Left lobe of liver (tissue), 2 donors: ENCODE results near the gene SRP72. TPM values are rescaled to one million over a fixed set of nuclear protein-coding genes. Genes with fewer than 3 reads are reported as not detected.
"Not testable (repeated sequence)": the region's sequence is repeated elsewhere in the genome, so short reads cannot be mapped to it uniquely, and the experiment has no call there.

Experiments used
- ATAC-seq: fragments of 200-7000 bp; cut with Tn5 transposase; one replicate; pipeline ENCODE4 v1.9.1; 2020; ENCODE audit warnings: mild to moderate bottlenecking, moderate library complexity
- DNase-seq: peaks from one replicate; pipeline ENCODE4 v3.0.0-alpha.2; 2020; ENCODE audit warnings: low spot score
- total RNA-seq: library from RNA; stranded (reverse); gene quantifications from one replicate; pipeline ENCODE4 v1.2.1, GENCODE V29; 2021
- donor health status: DM: no; HTN: no; CAD: no; lungs with moderate emphysema.
- donor health status: DM: no; HTN: yes; CAD: no.

Gene SRP72
- total RNA-seq, 1 donor from 2014 or later = 40.1 TPM

- ATAC-seq = no peak
- no peak for DNase-seq
Observed at GRCh38 chr4:56465599-56466295, 1.7 kb upstream of the SRP72 start.

DNA sequence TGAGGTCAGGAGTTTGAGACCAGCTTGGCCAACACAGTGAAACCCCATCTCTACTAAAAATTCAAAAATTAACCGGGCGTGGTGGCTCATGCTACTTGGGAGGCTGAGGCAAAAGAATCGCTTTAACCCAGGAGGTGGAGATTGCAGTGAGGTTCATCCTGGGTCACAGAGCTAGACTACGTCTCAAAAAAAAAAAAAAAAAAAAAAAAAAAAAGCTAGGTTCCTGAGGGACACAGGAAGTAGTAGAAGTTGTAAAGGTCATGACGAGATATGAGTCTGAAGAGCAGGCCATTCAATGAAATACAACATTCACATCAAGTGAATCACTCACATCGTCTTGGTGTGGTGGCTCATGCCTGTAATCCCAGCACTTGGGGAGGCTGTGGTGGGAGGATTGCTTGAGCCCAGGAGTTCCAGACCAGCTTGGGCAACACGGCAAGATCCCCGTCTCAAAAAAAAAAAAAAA, 1.1 kb upstream of the SRP72 start:
- DNase-seq = not testable (repeated sequence)

GRCh38 chr4:56466910-56467283, 520 bp upstream of the SRP72 start:
- no peak for ATAC-seq
- DNase-seq = no peak

More for the DNA sequence above, 1.1 kb upstream of the SRP72 start:
- ATAC-seq = not testable (repeated sequence)

GRCh38 chr4:56468097-56468422, 643 bp downstream of the SRP72 start:
- DNase-seq = no peak

DNA sequence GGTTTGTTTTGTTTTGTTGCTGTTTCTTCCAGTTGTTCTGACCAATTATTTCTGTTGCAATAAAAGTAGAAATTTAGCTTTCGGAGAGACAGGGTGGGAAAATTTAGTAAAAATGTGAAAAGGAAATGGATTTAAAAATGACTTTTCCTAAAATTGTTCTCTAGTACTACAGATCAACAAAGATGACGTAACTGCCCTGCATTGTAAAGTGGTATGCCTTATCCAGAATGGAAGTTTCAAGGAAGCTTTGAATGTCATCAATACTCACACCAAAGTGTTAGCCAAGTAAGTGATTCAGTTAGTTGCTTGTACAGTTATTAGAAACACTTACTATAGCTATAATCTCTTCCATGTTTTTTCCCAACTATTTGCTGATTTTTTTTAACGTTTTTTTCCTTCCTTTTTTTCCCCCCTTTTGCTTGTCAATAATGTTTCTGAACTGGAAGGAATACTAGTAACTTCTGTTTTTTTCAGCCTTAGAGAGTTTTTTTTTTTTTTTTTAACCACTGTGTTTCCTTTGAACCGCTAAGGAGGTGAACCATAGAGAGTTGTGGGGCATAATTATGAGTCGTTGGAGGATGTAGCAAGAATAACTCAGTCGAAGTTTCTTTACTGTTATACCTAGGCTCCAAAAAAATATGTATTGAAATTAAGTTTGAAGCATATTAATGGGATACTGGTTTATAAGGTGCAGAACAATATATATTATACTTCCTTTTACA, 2.2 kb downstream of the SRP72 start:
- DNase-seq (no peak), ATAC-seq (no peak)

More at GRCh38 chr4:56468097-56468422, 643 bp downstream of the SRP72 start:
- ATAC-seq = peak; percentile 82

GRCh38 chr4:56475917-56476316, 8.5 kb downstream of the SRP72 start:
- no peak for ATAC-seq
- DNase-seq = no peak

GRCh38 chr4:56477192-56477702, 9.8 kb downstream of the SRP72 start:
- ATAC-seq = no peak
- no peak for DNase-seq

- DNase-seq = no peak
- ATAC-seq = no peak
Observed at GRCh38 chr4:56480691-56481090, 13.3 kb downstream of the SRP72 start.

- DNase-seq (no peak), ATAC-seq (no peak)
Observed at GRCh38 chr4:56496241-56496640, 28.8 kb downstream of the SRP72 start.

DNA sequence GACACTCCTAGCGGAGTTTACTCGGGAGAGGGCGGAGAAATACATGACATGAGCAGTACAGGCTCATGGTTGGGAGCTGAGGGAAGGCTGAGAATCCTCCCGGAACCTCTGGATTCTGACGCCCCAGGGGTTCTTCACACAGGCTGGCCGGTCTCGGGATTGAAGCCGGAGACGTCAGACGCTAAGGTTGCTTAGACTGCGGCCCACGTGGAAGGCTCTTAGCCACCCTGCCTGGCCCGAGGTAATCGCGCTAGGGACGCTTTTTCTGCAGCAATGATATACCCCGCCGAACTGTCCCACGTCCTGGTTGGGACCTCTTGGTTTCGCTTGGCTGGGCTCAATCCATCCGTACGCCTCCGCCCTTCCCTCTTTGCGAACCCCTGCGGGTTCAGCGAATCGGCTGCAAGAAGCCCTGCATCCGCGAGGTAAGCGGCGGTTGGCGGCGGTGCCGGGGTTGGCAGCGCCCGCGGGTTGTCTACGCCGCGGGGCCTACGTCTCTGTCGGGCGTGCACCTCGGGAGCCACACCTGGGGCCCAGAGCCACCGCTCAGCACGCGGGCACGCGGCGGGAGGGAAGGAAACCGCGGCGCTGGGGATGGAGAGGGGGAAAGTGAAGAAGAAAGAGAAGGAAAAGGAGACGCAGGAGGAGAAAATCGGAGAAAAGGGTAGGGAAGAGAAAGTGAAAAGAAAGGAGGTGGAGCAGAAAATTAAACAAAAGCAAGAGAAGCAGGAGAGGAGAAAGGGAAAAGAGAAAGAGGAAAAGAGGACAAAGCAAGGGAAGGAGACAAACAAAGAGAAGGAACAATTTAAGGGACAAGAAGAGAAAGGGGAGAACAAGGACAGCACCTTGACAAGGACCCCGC, 38.1 kb downstream of the SRP72 start, which contains the start of gene ARL9:
Gene ARL9 (plus strand): TSS at position 523 of the 862 bp plus-strand sequence. CDS start 72 bp downstream, at position 595.
- DNase-seq (peak; percentile 53), ATAC-seq (peak; percentile 92)

GRCh38 chr4:56511098-56511497, 43.7 kb downstream of the SRP72 start:
- ATAC-seq (no peak), DNase-seq (no peak)

DNA sequence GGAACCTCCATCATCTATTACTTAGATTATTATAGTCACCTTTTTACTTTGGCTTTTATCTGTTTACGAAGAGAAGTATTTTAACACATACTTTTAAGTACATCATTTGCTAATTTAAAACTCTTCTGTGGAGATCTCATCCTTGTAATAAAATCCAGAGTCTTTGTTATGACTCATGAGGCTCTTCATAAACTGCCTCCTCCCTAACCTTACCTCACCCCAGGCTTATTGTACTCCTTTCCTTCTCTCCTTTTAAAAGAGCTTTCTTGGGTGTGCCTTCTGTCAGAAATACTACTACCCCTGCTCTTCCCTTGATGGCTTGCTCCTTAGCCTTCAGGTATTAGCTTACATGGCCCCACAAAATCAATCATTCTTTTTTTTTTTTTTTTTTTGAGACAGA, 44.7 kb downstream of the SRP72 start:
- DNase-seq (no peak), ATAC-seq (no peak)

DNA sequence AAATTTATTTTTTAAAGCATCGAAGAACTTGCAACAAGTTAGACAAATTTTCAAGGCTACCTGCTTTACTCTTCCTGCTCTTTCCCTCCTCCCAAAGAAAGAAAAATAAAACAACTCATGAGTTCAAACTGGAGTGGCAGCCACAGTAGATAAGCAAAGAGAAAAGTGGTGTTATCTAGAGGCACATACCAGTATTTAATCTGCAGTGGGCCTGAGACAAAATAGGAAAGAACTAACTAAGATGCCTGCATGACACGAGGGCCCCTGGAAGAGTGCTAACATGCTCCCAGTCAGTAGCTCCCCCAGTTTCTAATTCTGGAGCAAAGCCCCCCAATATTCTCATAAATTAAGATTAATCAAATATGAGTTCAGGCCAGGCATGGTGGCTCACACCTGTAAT, 46.1 kb downstream of the SRP72 start:
- ATAC-seq = no peak
- DNase-seq = no peak

- peak; percentile 70 for DNase-seq
- ATAC-seq = peak; percentile 96
Observed at GRCh38 chr4:56530269-56531148, 63.1 kb downstream of the SRP72 start.

GRCh38 chr4:56531149-56531770, 63.8 kb downstream of the SRP72 start:
- no peak for DNase-seq

DNA sequence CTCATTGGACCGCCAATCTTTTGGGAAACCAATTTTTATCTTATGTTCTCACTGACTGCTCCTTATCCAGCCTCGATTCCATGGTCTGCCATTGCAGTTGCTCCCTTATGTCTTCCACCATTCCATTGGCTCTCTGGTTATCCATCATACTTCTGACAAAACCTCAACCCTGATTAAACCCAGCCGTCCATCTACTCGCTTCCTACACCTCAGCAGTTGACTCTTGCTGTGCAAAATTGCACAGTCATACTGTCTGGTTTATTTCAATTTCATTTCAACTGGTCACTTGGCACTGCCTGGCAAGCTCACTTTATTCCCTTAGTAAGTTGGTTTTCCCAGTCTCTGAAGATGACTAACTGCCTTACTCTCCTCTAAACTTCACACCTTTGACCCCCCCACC, 64.4 kb downstream of the SRP72 start:
- DNase-seq (no peak), ATAC-seq (no peak)

More at GRCh38 chr4:56531149-56531770, 63.8 kb downstream of the SRP72 start:
- no peak for ATAC-seq

DNA sequence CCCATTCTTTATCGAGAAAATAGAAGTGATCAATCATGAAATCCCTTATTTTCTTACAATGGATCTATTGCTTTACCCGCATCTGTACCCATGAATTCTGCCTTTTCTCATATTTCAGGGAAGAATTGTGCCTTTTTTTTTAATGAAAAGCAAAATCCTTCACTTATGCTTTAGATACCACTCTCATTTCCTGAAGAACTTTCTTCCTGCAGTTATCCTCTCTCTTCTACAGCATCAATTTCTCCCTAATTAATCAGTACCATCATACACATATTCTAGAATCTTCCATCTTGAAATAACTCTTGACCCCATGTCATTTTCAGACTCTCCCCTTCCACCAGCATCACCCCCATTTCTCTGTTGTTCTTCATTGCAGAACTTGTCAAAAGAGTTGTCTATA, 64.8 kb downstream of the SRP72 start:
- ATAC-seq (no peak), DNase-seq (no peak)

- no peak for ATAC-seq
Observed at GRCh38 chr4:56535915-56536314, 68.5 kb downstream of the SRP72 start.

GRCh38 chr4:56537147-56537546, 69.7 kb downstream of the SRP72 start:
- no peak for ATAC-seq
- DNase-seq = no peak

More at GRCh38 chr4:56535915-56536314, 68.5 kb downstream of the SRP72 start:
- no peak for DNase-seq

DNA sequence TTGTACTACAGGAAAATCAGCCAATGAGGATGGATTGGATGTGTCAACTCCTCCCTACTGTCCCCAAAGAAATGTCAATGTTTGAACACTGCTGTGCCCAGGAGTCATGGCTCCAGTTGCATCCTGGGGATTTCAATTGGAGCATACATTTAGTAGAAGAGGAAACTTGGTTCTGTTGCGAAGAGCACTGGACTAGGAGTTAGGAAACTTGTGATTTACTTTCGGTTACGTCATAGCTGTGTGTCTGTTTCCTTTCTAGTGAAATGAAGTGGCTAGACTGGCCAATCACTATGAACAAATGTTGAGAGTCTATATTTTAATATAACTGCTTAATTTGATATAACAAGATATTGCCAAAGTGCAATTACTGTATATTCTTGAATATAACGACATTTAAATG, 73.4 kb downstream of the SRP72 start:
- DNase-seq (no peak), ATAC-seq (no peak)
